ENCODE measurements around the gene SGTA.

The SGTA gene

GRCh38 chr19:2811735-2812413 is 28.8 kb upstream of the SGTA start:
- no peaks in the 10 kb centered on the region for H3K4me1 ChIP-seq (ENCODE audit: control insufficient read depth, insufficient read depth, low read length)
- TF ChIP-seq, protein P1, sequence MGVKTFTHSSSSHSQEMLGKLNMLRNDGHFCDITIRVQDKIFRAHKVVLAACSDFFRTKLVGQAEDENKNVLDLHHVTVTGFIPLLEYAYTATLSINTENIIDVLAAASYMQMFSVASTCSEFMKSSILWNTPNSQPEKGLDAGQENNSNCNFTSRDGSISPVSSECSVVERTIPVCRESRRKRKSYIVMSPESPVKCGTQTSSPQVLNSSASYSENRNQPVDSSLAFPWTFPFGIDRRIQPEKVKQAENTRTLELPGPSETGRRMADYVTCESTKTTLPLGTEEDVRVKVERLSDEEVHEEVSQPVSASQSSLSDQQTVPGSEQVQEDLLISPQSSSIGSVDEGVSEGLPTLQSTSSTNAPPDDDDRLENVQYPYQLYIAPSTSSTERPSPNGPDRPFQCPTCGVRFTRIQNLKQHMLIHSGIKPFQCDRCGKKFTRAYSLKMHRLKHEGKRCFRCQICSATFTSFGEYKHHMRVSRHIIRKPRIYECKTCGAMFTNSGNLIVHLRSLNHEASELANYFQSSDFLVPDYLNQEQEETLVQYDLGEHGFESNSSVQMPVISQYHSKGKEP (tag by site-specific recombination; IDR thresholded peaks at IDR 0.05), result no peak
- TF ChIP-seq SCRT2 (tag by site-specific recombination; IDR thresholded peaks at IDR 0.05) (0 out of 2 replicates have a peak, but pooled peaks have one; percentile 19), ZNF600 (tag by site-specific recombination; IDR thresholded peaks at IDR 0.05) (peak; percentile 64)
- CTCF ChIA-PET, result no interaction called here
- no peak overlapping the region for H3K27ac ChIP-seq (ENCODE audit: extremely low read depth, low read depth, low read length)
- H3K9me3 ChIP-seq (ENCODE audit: control insufficient read depth, insufficient read depth, low read depth, low read length), result no peaks in the 10 kb centered on the region
- no peak overlapping the region for H3K4me3 ChIP-seq (ENCODE audit: low read depth, low read length)
- peaks cover 0 to 76% of the 10 kb centered on the region in 2 experiments; a peak in 1 of 3 replicates for H3K36me3 ChIP-seq (ENCODE audit: control insufficient read depth in 2 of 2, insufficient read depth in 1 of 2, low read length in 2 of 2)
- POLR2A ChIA-PET, result interaction anchor here (1.6 kb wide), 1 partner anchor 27 kb away, joined by 5 read pairs; the partner anchor contains the start of gene THOP1

DNA sequence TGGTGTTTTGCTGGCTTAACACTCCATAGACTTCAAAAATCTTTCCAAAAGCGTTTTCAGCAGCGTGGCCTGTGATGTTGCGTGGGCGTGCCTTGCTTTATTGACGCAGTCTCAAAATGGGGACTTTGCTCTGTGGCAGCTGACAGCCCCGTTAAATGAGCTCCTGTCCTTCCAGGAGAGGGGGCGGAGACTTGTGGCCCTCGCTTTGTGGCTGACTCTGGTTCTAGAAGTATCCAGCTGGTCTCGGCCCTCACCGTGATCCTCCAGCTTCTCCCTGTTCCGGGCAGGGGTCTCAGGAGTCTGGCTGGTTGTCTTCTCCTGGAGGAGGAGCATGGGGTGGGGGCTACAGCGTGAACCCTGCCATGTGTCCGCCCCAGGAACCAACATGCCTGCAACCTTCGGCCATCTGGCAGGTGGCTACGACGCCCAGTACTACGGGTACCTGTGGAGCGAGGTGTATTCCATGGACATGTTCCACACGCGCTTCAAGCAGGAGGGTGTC is 28.2 kb upstream of the SGTA start:
- CTCF ChIA-PET, result no interaction called here
- POLR2A ChIA-PET, result interaction anchor here (1.6 kb wide), 1 partner anchor 26 kb away, joined by 5 read pairs; the partner anchor contains the start of gene THOP1
- peaks cover 0 to 82% of the 10 kb centered on the region in 2 experiments; a peak in 1 of 3 replicates for H3K36me3 ChIP-seq (ENCODE audit: control insufficient read depth in 2 of 2, insufficient read depth in 1 of 2, low read length in 2 of 2)

More for the DNA sequence above, 28.2 kb upstream of the SGTA start:
- H3K9me3 ChIP-seq (ENCODE audit: control insufficient read depth, insufficient read depth, low read depth, low read length), result no peaks in the 10 kb centered on the region
- TF ChIP-seq ZNF658 (tag by site-specific recombination; IDR thresholded peaks at IDR 0.05) (no peak), BCL11A (tag by site-specific recombination; IDR thresholded peaks at IDR 0.05; ENCODE audit: low read depth) (no peak), CTCF (tag by site-specific recombination; IDR thresholded peaks at IDR 0.05) (no peak), ZNF560 (tag by site-specific recombination; IDR thresholded peaks at IDR 0.05; ENCODE audit: borderline replicate concordance) (no peak), ZBTB48 (tag by site-specific recombination; IDR thresholded peaks at IDR 0.05) (no peak), KLF9 (tag by site-specific recombination; IDR thresholded peaks at IDR 0.05; ENCODE audit: low read depth) (no peak), ZNF202 (tag by site-specific recombination; IDR thresholded peaks at IDR 0.05; ENCODE audit: borderline replicate concordance) (no peak), ZFHX2 (tag by site-specific recombination; conservative IDR thresholded peaks at IDR 0.05) (no peak), ZNF140 (tag by site-specific recombination; IDR thresholded peaks at IDR 0.05) (no peak), SP3 (tag by site-specific recombination; IDR thresholded peaks at IDR 0.05) (no peak), SETDB1 (IDR thresholded peaks at IDR 0.05; ENCODE audit: insufficient read length, low read length) (no peak), ZBTB10 (tag by site-specific recombination; IDR thresholded peaks at IDR 0.05) (no peak), ZEB2 (tag by site-specific recombination; IDR thresholded peaks at IDR 0.05) (no peak), ZFP41 (tag by site-specific recombination; IDR thresholded peaks at IDR 0.05; ENCODE audit: borderline replicate concordance) (no peak), SCRT2 (tag by site-specific recombination; IDR thresholded peaks at IDR 0.05) (no peak)
- TF ChIP-seq, protein P2, sequence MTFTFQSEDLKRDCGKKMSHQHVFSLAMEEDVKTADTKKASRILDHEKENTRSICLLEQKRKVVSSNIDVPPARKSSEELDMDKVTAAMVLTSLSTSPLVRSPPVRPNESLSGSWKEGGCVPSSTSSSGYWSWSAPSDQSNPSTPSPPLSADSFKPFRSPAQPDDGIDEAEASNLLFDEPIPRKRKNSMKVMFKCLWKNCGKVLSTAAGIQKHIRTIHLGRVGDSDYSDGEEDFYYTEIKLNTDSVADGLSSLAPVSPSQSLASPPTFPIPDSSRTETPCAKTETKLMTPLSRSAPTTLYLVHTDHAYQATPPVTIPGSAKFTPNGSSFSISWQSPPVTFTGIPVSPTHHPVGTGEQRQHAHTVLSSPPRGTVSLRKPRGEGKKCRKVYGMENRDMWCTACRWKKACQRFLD (tag by site-specific recombination; IDR thresholded peaks at IDR 0.05), result no peak
- no peak overlapping the region for H3K27ac ChIP-seq (ENCODE audit: extremely low read depth, low read depth, low read length)
- no peak overlapping the region for H3K4me3 ChIP-seq (ENCODE audit: low read depth, low read length)
- H3K4me1 ChIP-seq (ENCODE audit: control insufficient read depth, insufficient read depth, low read length), result no peaks in the 10 kb centered on the region
